ENCODE data around the gene PRKCE. TPM values are rescaled to one million over a fixed set of nuclear protein-coding genes. Genes with fewer than 3 reads are reported as not detected.

The PRKCE gene
- total RNA-seq, 1 experiment from 2014 or later: 14.8 TPM

GRCh38 chr2:45935791-45936622 is 284.5 kb downstream of the PRKCE start (continued):
- TF ChIP-seq ZFX (IDR thresholded peaks at IDR 0.05): no peak
- TF ChIP-seq MAX (IDR thresholded peaks at IDR 0.05): peak; percentile 97
- peak; percentile 19 for TF ChIP-seq YY1 (IDR thresholded peaks at IDR 0.05; ENCODE audit: extremely low read depth, insufficient replicate concordance, low read depth, low read length)
- TF ChIP-seq SP1 (IDR thresholded peaks at IDR 0.05; ENCODE audit: low read depth): peak; percentile 78
- no peak for TF ChIP-seq SRF (IDR thresholded peaks at IDR 0.05; ENCODE audit: low read depth)
- TF ChIP-seq EGR1 (IDR thresholded peaks at IDR 0.05; ENCODE audit: low read depth): no peak
- peak; percentile 62 for TF ChIP-seq SIN3A (IDR thresholded peaks at IDR 0.05; ENCODE audit: low read depth)
- TF ChIP-seq JUND (IDR thresholded peaks at IDR 0.05): peak; percentile 72
- peak; percentile 73; the same call in 1 of the 2 replicates for TF ChIP-seq FOSL1 (IDR thresholded peaks at IDR 0.05; ENCODE audit: low read depth)
- peak; percentile 68 for TF ChIP-seq POLR2AphosphoS5 (IDR thresholded peaks at IDR 0.05; ENCODE audit: low read depth, low read length)
- TF ChIP-seq CBX3 (IDR thresholded peaks at IDR 0.05; ENCODE audit: low read depth): peak; percentile 79

- no peaks in the 10 kb centered on the region for H3K36me3 ChIP-seq (ENCODE audit: control insufficient read depth in 1 of 2, insufficient read depth in 2 of 2, low read length in 2 of 2)
- DNase-seq (ENCODE audit: low read depth, low spot score) (no peak), ATAC-seq (peak; percentile 30)
- BruUV-seq (replicated peaks): no TSS peak
- H3K4me2 ChIP-seq (ENCODE audit: low read length): peak overlapping the region; percentile 72
- H3K4me3 ChIP-seq (replicated peaks in 1 of 2; ENCODE audit: low read depth in 1 of 2, low read length in 2 of 2): no peak overlapping the region
- peaks cover 39 to 65% of the 10 kb centered on the region in 2 experiments for H3K4me1 ChIP-seq (ENCODE audit: control insufficient read depth in 1 of 2, insufficient read depth in 2 of 2, low read length in 2 of 2)
- no peaks in the 10 kb centered on the region for H3K79me2 ChIP-seq (ENCODE audit: insufficient read depth, low read length)
- CTCF ChIA-PET: interaction anchor here (0.9 to 2.1 kb wide), 7 partner anchors 11 to 329 kb away, joined by 3 to 8 read pairs (median 4); no protein-coding TSS in a partner anchor
- no peaks in the 10 kb centered on the region for H3K9me3 ChIP-seq (ENCODE audit: control insufficient read depth in 1 of 2, insufficient read depth in 1 of 2, low read depth in 1 of 2, low read length in 2 of 2)
- RAD21 ChIA-PET (ENCODE audit: low non-redundant PET in 1 of 2, low total read pairs in 2 of 2, uncharacterized antibody in 2 of 2, unreplicated experiment in 2 of 2): no interaction called here
- no peaks in the 10 kb centered on the region for H4K20me1 ChIP-seq (ENCODE audit: insufficient read depth)
- intact Hi-C loops (cut with micrococcal nuclease): loop anchor here (1.0 kb wide), 2 partner anchors 158 to 293 kb away; no protein-coding TSS in a partner anchor
- TF ChIP-seq ZBTB33 (IDR thresholded peaks at IDR 0.05; ENCODE audit: extremely low read depth, insufficient replicate concordance, low read length): no peak
- no peaks in the 10 kb centered on the region for H3K9me2 ChIP-seq (ENCODE audit: insufficient read depth)
- H3K9ac ChIP-seq (ENCODE audit: low read length): peak overlapping the region; percentile 55
- H3K27me3 ChIP-seq (ENCODE audit: insufficient read depth, low read length): no peaks in the 10 kb centered on the region
- peak overlapping the region; percentile 28; the same call in 1 of the 2 replicates for H3K27ac ChIP-seq (ENCODE audit: low read depth, low read length)
- POLR2A ChIA-PET: interaction anchor here (1.1 to 1.7 kb wide), 2 partner anchors 26 to 27 kb away, joined by 4 to 5 read pairs; no protein-coding TSS in a partner anchor
- no peak overlapping the region for H2AFZ ChIP-seq (ENCODE audit: low read depth, low read length, poor library complexity, severe bottlenecking)
Observed at GRCh38 chr2:45936623-45936979, 285.1 kb downstream of the PRKCE start.
